ENCODE results near the gene ADAMTS9. TPM values are rescaled to one million over a fixed set of nuclear protein-coding genes. Genes with fewer than 3 reads are reported as not detected.

The ADAMTS9 gene
- total and polyA plus RNA-seq, 9 of the 15 experiments (the other 6 are each of a cell fraction or from before 2014, with no cell fraction given): 0.05 to 0.32 (median 0.13) TPM; not detected in 2

GRCh38 chr3:64676831-64677230 lies 11.0 kb downstream of the ADAMTS9 start:
- in situ Hi-C loops (cut with MboI) (no loop called here), intact Hi-C loops (cut with micrococcal nuclease) (no loop called here)
- no TSS peak for BruUV-seq (replicated peaks)
- DNase-seq (ENCODE audit: extremely low read depth in 1 of 4, low spot score in 3 of 4) (no peak), FAIRE-seq (no peak), ATAC-seq (no peak)
- WGBS (ENCODE audit: insufficient coverage, low coverage, missing lambda C conversion rate): 0% methylated on average over 2 of the region's 2 CpGs
- ChIA-PET POLR2A (no interaction called here), CTCF (ENCODE audit: low intra/inter-chr PET ratio) (no interaction called here)
- no peak overlapping the region for H2AFZ ChIP-seq (ENCODE audit: low read depth, low read length)
- H3K36me3 ChIP-seq (ENCODE audit: control insufficient read depth, insufficient read depth, low read length): no peaks in the 10 kb centered on the region
- H3K27ac ChIP-seq (ENCODE audit: extremely low read depth, low read depth, low read length): no peak overlapping the region
- H4K20me1 ChIP-seq (replicated peaks; ENCODE audit: control insufficient read depth, insufficient read depth, low read length): no peaks in the 10 kb centered on the region
- H3K4me1 ChIP-seq (replicated peaks in 1 of 2; ENCODE audit: control insufficient read depth in 2 of 2, insufficient read depth in 2 of 2, low read length in 2 of 2): no peaks in the 10 kb centered on the region
- no peak overlapping the region for H3K4me3 ChIP-seq
- H3K4me2 ChIP-seq (ENCODE audit: insufficient read depth, low read length): no peak overlapping the region
- TF ChIP-seq TAF9B (IDR thresholded peaks at IDR 0.05; ENCODE audit: partially characterized antibody) (no peak), SREBF2 (CRISPR knock-in tag; IDR thresholded peaks at IDR 0.05) (no peak)
- no peaks in the 10 kb centered on the region for H3K9me3 ChIP-seq (replicated peaks; ENCODE audit: control insufficient read depth, insufficient read depth, low read depth, low read length)
- no peak overlapping the region for H3K9ac ChIP-seq (ENCODE audit: insufficient read depth in 1 of 2, low read depth in 2 of 2, low read length in 2 of 2)
- H3K9me1 ChIP-seq (ENCODE audit: control insufficient read depth, insufficient read depth, low read length): no peaks in the 10 kb centered on the region
- H3K27me3 ChIP-seq (ENCODE audit: control insufficient read depth in 2 of 2, insufficient read depth in 2 of 2, low read length in 2 of 2): no peaks in the 10 kb centered on the region
- H3K79me2 ChIP-seq (ENCODE audit: control insufficient read depth, insufficient read depth, low read length): no peaks in the 10 kb centered on the region

- WGBS (ENCODE audit: insufficient coverage, low coverage, missing lambda C conversion rate): 0% methylated on average over 1 of the region's 1 CpG
- ChIA-PET POLR2A (no interaction called here), CTCF (ENCODE audit: low intra/inter-chr PET ratio) (no interaction called here)
- Histone ChIP-seq H4K20me1 (replicated peaks; ENCODE audit: control insufficient read depth, insufficient read depth, low read length) (no peaks in the 10 kb centered on the region), H3K4me1 (replicated peaks in 1 of 2; ENCODE audit: control insufficient read depth in 2 of 2, insufficient read depth in 2 of 2, low read length in 2 of 2) (no peaks in the 10 kb centered on the region), H3K9ac (ENCODE audit: insufficient read depth in 1 of 2, low read depth in 2 of 2, low read length in 2 of 2) (no peak overlapping the region), H3K27me3 (ENCODE audit: control insufficient read depth in 2 of 2, insufficient read depth in 2 of 2, low read length in 2 of 2) (no peaks in the 10 kb centered on the region), H3K9me3 (replicated peaks; ENCODE audit: control insufficient read depth, insufficient read depth, low read depth, low read length) (no peaks in the 10 kb centered on the region), H3K36me3 (ENCODE audit: control insufficient read depth, insufficient read depth, low read length) (no peaks in the 10 kb centered on the region), H3K27ac (ENCODE audit: extremely low read depth, low read depth, low read length) (no peak overlapping the region), H3K4me2 (ENCODE audit: insufficient read depth, low read length) (no peak overlapping the region), H3K9me1 (ENCODE audit: control insufficient read depth, insufficient read depth, low read length) (no peaks in the 10 kb centered on the region), H2AFZ (ENCODE audit: low read depth, low read length) (no peak overlapping the region), H3K4me3 (no peak overlapping the region), H3K79me2 (ENCODE audit: control insufficient read depth, insufficient read depth, low read length) (no peaks in the 10 kb centered on the region)
- in situ Hi-C loops (cut with MboI) (no loop called here), intact Hi-C loops (cut with micrococcal nuclease) (no loop called here)
- no TSS peak for BruUV-seq (replicated peaks)
- no peak for ATAC-seq
- FAIRE-seq: no peak
- DNase-seq (ENCODE audit: extremely low read depth in 1 of 4, low spot score in 3 of 4): no peak
- TF ChIP-seq ZFP1 (CRISPR knock-in tag; IDR thresholded peaks at IDR 0.05) (no peak), CUX1 (CRISPR knock-in tag; IDR thresholded peaks at IDR 0.05) (no peak), HNRNPH1 (optimal IDR thresholded peaks at IDR 0.05; ENCODE audit: low read depth, low read length) (no peak), KLF6 (CRISPR knock-in tag; IDR thresholded peaks at IDR 0.05; ENCODE audit: borderline replicate concordance) (no peak), ILK (tag; IDR thresholded peaks at IDR 0.05; ENCODE audit: borderline replicate concordance, low read depth) (no peak), ZBTB7A (IDR thresholded peaks at IDR 0.05; ENCODE audit: borderline replicate concordance, control insufficient read depth, low read depth, low read length) (no peak), MAZ (CRISPR knock-in tag; conservative IDR thresholded peaks at IDR 0.05 in 1 of 2, IDR thresholded peaks at IDR 0.05 in 1 of 2) (no peak), SETDB1 (IDR thresholded peaks at IDR 0.05; ENCODE audit: low read length) (no peak), CXXC5 (CRISPR knock-in tag; IDR thresholded peaks at IDR 0.05) (no peak), NFRKB (IDR thresholded peaks at IDR 0.05; ENCODE audit: low read depth) (no peak)
Observed at GRCh38 chr3:64675687-64676247, 12.0 kb downstream of the ADAMTS9 start.

Data from K562 (cell line).